A549 (cell line): ENCODE measurements around the gene PSMD2.

Experiments used
- BCL3 ChIP-seq: fragments of >200 bp; sonication (Bioruptor Twin); formaldehyde crosslinking; IDR thresholded peaks from 3 replicates; pipeline ENCODE4 v1.6.1; 2016
- CTCF ChIP-seq: fragments of >200 bp; sonication (Bioruptor Twin); formaldehyde crosslinking; IDR thresholded peaks from 3 replicates; pipeline ENCODE4 v1.5.1; 2016
- POLR2A ChIP-seq: IDR thresholded peaks from 2 replicates; pipeline ENCODE4 v1.6.1; 2012; ENCODE audit warnings: mild to moderate bottlenecking, low read length

- no peak for TF ChIP-seq CTCF
- no peak for TF ChIP-seq BCL3
- no peak for TF ChIP-seq POLR2A
These were observed 38.2 kb upstream of the PSMD2 start for GRCh38 chr3:184260724-184261269.
